RCC 7860 (cell line): ENCODE measurements around the gene DLEC1.

Experiments
- DNase-seq: peaks from one replicate; pipeline ENCODE4 v3.0.0-alpha.2; 2015; ENCODE audit warnings: low spot score
- FAIRE-seq: peaks from 2 replicates; lab custom pipeline; 2012; peaks lifted over from hg19 to GRCh38; lab: Jason Lieb, UNC

DLEC1 gene

DNA sequence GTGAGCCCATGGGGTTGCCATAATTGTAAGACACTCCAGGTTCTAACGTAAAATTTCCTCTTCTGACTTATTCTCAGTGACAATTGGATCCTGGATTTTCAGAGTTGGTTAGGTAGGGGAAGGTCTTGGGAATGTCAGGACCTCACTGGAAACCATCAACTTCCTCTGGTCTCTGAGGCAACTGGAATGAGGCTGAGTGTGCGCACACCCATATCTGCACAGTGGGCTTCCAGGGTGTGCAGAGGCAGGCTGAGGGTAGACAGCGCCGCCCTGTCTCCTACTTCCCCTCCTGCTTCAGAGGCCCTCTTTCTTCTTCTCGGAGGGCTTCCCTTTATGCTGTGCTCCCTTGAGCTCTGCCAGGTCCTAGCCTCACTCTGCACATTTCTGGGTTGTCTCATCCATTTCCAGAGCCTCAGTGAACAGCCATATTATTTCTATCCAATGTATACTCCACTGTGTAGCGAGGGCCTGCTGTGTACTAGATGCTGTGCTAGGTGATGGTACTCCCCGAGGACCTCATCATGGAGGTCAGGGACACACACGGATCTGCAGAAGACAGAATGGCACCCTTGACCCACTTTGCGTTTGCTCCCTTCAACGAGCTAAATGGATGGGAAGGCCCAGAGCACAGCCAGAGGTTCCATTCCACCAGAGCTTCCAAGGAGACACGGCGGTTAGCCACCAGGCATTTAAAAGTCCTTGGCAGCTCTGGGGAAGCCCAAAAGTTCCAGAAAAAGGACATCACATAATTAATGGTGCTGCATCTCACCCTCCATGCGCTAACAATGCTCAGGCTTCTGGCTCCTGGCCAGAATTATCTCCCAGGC lies 79.6 kb downstream of the DLEC1 start:
- DNase-seq (no peak), FAIRE-seq (no peak)

DNA sequence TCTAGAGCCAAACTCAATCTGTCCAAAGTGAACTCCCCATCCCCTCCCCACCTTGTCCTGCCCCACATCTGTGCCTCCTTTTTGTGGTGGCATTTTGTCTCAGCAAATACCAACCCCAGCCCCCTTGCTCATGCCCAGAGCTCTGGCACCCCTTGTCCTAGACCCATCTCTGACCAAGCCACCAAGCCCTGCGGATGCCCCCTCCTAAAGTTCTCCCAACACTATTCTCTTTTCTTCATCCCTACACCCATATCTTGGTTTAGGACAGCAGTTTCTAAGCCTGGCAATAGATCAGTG lies 80.2 kb downstream of the DLEC1 start:
- DNase-seq (no peak), FAIRE-seq (no peak)

DNA sequence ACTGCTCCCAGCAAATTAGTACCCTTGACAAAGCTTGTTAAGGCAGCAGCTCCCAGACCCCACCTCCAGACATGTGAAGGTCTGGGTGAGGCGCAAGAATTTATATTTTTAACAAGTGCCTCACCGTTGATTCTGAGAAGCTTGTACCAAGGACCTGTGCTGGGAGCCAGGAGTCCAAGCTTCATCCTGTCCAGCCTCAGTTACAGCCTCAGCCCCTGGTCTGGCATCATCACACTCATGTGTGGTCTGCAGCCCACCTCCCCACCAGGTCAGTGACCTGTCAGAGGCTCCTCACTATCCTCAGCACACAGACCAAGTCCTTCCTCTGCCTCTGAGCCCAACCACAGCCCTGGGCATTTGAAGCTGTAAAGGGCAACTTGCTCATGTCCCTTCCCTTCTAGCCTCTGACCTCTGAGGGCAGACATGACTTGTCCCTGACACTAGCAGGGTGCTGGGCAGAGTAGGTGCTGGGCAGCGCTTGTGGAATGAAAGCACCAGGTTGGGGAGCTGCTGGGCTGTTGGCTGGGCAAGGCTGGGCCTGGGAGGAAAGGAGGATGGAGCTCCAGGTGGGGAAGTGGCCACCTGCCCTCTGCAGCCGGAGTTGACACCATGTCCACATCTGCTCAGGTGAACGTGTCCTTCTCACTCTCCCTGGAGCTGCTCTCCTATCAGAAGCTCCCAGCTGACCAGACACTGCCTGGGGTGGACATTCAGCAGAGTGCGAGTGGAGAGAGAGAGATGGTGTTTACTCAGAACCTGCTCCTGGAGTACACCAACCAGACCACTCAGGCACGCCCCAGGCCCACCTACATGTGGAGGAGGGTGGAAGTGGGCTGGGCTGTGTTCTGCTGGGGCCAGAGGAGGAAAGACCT lies 81.0 kb downstream of the DLEC1 start:
- DNase-seq (no peak), FAIRE-seq (no peak)

DNA sequence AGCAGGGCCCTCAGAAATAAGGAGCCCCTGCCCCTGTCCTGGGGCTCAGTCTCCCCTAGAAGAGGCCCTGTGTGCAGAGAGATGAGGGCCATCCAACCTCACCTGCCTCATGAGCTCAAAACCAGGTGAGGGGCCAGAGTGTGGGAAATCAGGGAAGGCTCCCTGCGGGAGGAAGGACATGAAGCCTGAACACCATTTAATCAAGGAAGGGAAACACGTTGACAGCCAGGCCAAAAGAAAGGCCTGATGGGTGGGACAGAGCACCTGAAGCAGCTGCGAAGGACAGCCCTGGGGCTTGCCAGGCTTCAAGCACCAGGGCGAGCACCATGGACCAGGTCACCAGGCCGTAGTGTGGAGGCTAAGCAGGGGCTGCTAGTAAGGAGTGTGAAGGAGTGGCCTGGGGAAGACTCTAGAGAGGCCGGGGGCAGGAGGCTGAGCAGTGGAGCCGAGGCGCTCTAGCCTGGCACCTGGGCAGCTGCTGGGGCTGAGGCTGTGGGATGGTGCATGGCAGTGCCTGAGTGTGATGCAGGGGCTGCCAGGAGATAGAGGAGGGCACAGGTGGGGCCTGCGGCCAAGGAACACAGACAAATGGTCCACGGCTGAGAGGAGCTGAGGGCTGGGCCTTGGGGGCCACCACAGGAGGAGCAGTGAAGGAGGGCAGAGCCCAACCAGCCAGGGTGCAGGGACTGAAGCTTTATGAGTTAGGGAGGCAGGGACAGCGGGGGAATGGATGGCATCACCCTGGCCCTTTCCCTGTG lies 81.9 kb downstream of the DLEC1 start:
- FAIRE-seq (no peak), DNase-seq (no peak)

DNA sequence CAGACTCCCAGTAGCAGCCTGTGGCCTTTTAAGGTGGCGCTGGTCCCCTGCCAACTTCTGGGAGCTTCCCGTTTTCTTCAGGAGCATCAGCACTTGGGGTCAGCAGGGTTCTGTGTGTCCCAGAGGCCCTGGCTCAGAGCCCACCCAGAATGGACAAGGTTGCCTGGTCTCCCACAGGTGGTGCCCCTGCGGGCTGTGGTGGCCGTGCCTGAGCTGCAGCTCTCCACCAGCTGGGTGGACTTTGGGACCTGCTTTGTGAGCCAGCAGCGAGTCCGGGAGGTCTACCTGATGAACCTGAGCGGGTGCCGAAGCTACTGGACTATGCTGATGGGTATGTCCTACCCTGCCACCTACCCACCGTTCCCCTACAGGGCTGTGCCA lies 82.4 kb downstream of the DLEC1 start:
- FAIRE-seq (no peak), DNase-seq (no peak)

DNA sequence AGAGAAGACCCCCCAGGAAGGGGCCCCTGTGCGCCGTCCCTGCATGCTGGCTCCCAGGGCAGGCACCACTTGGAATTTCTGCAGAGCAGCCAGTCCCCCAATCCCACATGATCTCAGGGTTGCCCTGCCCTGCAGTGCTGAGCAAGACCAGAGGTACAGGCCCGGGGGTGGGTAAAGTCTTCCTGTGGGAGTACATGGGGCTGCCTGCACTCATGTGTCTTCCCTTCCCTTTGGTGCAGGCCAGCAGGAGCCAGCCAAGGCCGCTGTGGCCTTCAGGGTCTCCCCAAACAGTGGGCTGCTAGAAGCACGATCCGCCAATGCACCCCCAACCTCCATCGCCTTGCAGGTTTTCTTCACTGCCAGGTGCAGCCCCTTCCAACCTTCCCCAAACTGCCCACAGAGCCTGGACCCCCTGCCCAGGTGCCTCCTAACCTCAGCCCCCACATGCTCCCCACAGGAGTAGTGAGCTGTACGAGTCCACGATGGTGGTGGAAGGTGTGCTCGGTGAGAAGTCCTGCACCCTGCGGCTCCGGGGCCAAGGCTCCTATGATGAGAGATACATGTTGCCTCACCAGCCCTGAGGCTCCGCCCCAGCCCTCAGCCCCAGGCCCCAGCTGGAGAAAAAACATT lies 82.9 kb downstream of the DLEC1 start:
- DNase-seq (no peak), FAIRE-seq (no peak)

DNA sequence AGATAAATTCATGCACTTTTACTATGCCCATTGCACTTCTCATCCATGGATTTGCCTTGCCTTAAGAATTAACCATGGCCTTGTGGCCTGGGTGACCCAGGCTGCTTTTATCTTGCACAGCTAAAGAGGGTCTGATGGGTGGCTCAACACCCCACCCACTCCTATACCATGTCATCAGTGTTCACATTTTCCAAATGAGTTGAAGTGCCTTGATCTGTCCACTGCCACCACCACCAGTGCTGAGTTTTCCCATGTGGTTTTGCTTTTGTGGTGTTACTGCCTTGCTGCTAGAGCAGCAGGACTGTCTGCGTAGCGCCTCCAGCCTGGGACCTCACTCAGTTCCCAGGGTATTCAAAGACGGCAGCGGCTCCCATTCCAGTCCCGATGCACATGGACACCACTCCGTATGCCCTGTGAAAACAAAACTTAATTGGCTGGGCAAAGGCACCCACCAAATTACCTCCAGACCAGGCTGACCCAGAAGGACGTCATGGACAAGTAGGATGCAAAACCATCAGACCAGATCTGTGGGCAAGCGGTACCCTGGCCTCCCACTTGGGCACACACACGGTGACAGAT lies 83.8 kb downstream of the DLEC1 start:
- DNase-seq (no peak), FAIRE-seq (no peak)

DNA sequence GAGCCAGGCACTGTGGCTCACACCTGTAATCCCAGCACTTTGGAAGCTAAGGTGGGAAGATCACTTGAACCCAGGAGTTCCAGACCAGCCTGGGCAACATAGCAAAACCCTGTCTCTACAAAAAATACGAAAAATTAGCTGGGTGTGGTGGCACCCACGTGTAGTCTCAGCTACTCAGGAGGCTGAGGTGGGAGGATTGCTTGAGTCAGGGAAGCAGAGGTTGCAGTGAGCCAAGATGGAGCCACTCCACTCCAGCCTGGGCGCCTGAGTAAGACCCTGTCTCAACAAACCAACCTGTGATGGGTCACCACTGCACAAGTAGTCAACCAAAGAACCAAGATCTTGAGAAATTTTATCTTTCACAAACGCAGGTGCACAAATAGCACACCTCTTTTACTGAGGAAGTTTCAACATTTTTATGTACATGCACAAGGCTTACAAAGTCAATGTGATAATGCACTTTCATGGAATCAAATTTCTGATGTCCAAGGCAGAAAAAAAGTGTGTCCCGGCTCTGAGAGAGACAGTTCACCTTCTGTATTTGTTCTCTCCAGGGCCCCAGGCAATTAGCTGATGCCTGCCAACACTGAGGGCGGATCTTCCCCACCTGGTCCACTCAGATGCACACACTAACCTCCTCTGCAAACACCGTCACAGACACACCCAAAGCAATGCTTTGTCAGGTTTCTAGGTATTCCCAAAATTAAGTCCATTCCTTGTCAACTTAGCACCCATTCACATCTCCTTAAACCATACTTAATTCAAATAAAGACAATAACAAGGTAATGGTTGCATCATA lies 85.5 kb downstream of the DLEC1 start:
- DNase-seq (no peak), FAIRE-seq (no peak)

DNA sequence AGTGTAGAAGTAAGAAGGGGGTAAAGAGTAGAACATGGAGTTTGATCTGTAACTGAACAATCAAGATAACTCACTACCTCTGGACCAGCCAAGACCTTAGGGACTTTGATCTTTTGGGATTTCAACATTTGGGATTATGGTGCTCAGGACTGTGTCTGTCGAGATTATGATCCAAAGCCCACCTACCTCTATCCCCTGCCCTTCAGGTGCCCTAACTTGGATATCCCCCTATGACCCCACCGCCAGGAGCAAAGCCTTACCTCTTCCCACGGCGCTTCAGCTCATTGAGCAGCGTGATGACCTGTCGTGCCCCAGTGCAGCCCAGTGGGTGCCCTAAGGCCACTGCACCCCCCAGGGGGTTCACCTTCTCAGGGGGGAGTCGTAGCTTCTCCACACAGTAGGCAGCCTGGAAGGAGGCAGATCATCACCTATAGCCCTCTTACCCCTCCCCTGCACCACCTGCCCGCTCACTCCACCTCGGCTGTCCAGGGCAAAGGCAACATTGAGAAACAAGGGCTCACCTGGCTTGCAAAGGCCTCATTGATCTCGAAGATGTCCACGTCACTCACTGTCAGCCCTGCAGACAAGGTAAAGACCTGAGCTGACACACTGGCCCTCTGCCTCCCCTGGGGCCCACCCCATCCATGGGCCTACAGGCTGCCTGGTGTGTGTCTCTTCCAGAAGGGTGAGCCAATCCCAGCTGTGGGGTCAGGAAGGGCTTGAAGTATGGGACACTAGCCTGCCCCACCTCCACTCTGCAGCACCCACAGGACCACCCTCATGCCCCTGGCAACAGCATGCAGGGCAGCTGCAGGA lies 86.5 kb downstream of the DLEC1 start:
- FAIRE-seq, result no peak
- no peak for DNase-seq

DNA sequence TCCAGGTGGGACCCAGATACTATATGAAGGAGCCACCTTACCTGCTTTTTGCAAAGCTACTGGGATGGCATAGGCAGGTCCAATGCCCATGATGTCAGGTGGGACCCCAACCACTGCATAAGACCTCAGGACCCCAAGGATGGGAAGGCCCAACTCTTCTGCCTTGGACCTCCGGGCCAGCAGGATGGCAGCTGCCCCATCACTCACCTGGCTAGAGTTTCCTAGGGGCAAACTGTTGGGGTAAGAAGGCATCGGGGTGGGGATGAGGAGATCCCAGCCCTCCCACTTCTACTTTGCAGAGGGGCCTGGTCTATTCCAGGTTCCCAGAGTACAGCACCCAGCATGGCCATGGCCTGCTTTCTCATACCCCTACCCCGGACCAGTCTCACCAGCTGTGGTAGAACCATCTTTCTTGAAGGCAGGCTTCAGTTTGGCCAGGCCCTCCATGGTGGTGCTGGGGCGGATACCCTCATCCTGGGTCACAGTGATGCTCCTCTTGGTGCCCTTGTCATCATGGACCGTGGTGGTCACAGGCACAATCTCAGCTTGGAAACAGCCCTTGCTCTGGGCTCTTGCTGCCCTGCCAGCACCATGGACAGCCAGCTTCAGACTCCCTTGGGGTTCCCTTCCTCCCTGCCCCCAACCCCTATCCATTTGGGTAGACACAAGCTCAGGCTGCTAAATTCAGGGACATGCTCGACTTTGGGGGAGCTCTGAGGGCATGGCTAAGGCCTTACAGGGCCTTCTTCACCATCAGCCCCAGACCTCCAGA lies 87.3 kb downstream of the DLEC1 start:
- DNase-seq (no peak), FAIRE-seq (no peak)

DNA sequence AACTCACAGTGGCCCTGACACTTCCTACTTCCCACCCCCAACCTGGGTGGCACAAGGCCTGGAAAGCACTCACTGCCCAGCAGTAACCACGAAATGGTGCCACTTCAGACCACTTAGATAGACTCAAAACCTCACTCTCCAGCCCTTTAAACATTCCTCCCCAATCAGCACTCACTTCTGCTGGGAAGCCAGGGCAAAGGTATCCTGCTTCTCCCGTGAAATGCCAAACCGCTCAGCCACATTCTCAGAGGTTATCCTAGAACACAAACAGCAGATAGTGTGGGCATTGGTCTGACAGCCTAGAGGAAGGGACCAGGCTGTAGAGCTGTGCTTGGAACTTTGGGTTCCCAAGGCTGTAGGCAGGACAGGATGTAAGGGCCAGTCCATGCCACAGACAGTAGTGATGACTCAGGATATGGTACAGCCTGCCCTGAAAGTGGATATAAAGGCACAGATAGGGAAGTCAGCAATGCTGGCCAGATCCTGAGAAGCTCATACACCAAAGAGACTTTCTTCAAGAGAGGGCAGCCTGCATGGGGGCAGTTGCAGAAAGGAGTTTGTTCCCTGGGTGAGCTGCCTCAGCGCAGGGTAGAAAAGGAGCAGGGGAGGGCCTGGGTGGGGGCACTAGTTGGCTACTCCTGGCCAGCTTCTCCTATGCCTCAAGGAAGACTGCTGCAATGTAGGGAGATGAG lies 88.7 kb downstream of the DLEC1 start:
- FAIRE-seq (no peak), DNase-seq (no peak)

DNA sequence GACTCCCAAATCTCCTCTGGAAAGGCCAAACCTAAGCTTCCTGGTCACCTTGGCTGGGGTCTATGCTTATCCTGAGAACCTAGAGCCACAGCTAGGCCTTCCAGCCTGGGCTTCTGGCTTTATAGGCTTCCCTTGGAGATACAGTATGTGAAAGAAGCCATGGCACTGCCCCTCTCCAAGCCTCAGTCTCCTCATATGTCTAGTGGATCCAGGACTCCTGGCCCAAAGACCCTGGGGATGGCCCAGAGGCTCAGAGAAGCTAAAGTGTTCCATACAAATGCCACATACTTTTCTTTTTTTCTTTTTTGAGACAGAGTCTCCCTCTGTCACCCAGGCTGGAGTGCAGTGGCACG lies 89.3 kb downstream of the DLEC1 start:
- FAIRE-seq (no peak), DNase-seq (no peak)

DNA sequence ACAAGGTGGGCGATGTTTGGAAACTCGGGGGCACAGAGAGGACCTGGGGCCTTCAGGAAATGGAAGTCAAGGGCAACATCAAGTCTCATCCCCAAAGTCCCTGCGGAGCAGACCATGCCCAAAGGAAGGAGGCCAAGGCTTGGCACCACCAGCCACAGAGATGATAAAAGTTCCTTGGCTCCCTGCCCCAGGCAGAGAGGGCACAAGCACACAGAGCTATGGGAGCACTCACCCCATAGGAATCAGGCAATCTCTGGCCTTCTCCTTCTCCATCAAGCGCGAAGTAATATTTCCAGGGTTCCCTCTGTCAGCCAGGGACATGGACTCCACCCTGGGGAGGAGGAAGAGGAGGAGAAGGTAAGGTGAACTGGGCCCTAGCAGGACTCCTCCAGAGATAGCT lies 90.0 kb downstream of the DLEC1 start:
- FAIRE-seq (no peak), DNase-seq (no peak)

DNA sequence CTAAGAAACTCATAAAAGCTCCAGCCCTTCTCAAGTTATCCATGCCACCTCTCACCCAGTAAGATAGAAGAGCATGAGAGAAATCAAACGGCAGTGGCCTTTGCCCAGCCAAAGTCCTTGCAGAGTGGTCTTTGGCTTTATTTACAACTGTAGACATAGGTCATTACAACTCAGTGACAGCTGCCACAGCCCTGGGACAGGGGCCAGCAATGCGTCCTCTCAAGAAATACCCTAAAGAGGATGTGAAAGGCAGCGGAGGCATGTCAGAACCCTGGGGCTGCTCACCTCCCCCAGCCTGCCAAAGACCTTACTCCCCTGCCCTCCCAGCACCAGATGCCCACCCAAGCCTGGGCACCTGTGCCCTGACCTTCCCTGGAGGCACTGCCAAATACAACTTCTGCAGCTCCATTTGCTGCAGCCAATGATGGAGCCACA lies 91.6 kb downstream of the DLEC1 start:
- FAIRE-seq (no peak), DNase-seq (no peak)

DNA sequence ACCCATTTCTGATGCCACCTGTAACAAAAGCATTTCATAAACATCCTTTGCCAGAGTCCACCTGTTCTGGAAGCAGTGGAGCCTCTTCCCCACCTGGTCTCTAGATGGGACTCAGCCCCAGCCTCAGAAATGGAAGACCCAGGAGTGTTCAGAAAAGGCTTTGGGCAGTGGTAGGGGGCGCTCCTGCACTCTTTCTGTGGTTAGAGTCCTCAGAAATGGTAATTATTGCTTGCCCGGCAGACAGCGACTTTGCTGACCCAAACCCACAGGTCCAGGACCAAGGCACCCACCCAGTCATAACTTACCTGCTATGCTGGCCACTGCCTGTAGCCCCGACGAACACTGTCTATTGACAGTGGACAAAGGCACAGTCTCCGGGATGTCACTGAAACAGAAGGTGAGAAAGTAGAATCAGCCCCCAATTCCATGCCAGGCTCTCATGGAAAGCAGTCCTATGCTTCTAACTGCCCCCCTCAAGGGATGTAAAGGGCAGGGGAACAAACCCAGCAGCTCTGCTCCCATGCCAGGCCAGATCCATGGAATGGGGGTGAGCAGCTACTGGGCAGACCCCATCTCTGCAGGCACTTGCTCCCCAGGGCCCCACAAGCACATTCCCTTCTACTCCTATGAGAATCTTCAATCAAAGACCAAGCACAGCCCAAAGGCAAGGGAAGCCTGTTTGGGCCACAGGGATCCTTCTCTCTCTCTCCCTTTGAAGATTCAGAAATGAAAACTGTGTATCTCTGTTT lies 92.8 kb downstream of the DLEC1 start:
- no peak for DNase-seq
- no peak for FAIRE-seq

DNA sequence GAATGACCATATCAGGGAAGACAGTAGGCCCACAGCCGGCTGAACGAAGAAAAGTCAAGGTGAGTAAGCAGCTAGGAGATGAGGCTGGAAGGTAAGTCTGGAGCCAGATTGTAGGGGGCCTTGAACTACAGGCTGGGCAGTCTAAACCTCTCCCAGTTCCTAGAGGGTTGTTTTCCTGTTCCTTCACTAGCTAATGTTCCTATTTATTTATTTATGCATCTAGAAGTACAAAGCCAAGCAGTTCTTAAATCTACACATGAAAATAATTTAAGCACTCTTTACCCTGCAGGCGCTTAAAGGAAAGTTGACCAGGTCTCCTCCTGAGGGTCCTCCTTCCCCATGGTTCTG lies 94.2 kb downstream of the DLEC1 start:
- FAIRE-seq, result no peak

More for the DNA sequence above, 94.2 kb downstream of the DLEC1 start:
- DNase-seq, result no peak
